GM04504 (cell line): Measurements from ENCODE around the gene DHX30.
"Not testable (repeated sequence)": the region's sequence is repeated elsewhere in the genome, so short reads cannot be mapped to it uniquely, and the experiment has no call there.

ENCODE experiments used
- DNase-seq: peaks from one replicate; pipeline ENCODE4 v3.0.0-alpha.2; 2012; ENCODE audit warnings: low read depth

The DHX30 gene

DNA sequence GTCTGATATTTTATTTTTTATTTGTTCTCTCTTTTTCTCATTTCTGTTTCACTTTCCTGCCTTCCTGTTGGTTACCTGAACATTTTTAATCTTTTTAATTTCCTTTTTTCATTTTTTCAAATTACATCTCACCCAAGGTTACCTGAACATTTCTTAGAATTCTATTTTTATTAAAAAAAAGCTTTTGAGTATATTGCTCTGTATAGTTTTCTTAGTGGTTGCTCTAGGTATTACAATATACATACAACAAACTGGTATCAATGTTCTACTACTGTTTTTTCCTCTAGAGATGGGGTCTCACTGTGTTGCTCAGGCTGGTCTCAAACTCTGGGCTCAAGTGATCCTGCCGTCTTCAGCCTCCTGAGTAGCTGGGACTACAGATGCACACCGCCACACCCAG, 79.4 kb downstream of the DHX30 start:
- no peak for DNase-seq

DNA sequence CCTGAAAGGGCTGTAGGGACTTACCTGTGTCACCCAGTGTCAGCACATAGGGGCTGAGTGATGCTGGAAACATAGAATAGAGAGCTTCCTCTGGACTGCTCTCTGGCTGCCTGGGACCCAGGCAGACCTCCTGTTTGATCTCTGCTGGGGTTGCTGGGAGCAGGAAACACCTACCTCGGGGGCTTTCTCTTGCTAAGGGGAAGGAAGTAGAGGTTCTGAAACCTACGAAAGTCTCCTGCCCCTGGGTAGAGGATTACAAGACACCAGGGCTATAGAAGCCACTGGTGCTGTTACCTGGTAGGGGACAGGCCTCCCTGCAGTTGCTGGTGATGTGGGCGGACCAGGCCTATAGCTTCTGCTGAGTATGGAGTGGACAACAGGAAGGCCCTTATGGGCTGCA, 81.7 kb downstream of the DHX30 start:
- DNase-seq, result no peak

DNA sequence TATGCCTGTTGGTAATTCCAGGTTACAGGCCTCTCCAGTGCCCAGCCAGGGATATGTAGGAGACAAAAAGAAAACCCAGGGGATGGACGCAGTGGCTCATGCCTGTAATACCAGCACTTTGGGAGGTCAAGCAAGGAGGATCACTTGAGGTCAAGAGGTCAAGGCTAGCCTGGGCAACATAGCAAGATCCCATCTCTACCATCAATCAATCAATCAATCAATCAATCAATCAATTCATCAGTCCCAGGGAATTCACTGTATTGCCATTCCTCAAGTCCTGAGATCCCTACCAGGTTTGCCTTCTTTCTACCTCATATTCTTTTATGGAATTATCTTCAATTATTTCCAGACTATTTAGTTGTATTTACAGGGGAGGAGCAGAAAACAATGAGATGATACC, 82.2 kb downstream of the DHX30 start:
- DNase-seq, result no peak

GRCh38 chr3:47887991-47888390, 85.1 kb downstream of the DHX30 start:
- not testable (repeated sequence) for DNase-seq

- DNase-seq, result no peak
These were observed 86.2 kb downstream of the DHX30 start for GRCh38 chr3:47888986-47889757.

- no peak for DNase-seq
These were observed 87.3 kb downstream of the DHX30 start for GRCh38 chr3:47890126-47890827.

- DNase-seq, result no peak
These were observed 88.1 kb downstream of the DHX30 start for GRCh38 chr3:47890828-47891612.

- DNase-seq, result no peak
These were observed 88.7 kb downstream of the DHX30 start for GRCh38 chr3:47891613-47892005.

- DNase-seq, result no peak
These were observed 89.5 kb downstream of the DHX30 start for GRCh38 chr3:47892286-47893040.

GRCh38 chr3:47895241-47895640, 92.3 kb downstream of the DHX30 start:
- no peak for DNase-seq

DNA sequence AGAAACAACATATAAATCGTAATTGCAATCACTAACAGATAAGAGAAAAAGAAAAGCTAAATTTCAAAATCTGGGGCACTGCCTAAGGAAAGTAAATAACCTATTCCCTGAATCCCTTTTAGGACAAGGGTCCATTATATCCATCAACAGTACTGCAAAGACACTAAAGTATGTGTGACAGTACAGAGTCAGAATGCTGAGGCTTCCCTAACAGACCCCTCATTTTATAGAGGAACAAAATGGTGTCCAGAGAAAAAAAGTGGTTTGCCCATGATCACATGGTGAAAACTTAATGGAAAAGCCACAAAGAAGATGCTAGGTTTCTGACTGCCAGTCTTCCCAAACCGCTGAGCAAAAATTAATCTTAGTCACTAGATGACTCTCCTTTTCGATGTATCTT, 93.8 kb downstream of the DHX30 start:
- DNase-seq, result no peak

DNA sequence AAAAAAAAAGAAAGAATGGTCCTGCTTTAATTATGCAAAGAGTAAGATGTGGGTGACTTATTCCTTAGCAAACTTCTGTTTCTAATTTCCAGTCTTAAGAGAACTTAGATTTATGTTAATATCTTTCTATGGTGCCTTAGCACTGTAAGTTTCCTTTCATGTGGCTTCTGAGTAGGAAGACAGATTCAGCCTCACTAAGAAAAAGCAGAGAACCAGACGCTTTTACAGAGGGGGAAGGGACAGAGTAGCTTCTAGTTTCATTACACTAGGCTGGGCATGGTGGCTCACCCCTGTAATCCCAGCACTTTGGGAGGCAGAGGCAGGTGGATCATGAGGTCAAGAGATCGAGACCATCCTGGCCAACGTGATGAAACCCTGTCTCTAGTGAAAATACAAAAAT, 95.0 kb downstream of the DHX30 start:
- no peak for DNase-seq

DNA sequence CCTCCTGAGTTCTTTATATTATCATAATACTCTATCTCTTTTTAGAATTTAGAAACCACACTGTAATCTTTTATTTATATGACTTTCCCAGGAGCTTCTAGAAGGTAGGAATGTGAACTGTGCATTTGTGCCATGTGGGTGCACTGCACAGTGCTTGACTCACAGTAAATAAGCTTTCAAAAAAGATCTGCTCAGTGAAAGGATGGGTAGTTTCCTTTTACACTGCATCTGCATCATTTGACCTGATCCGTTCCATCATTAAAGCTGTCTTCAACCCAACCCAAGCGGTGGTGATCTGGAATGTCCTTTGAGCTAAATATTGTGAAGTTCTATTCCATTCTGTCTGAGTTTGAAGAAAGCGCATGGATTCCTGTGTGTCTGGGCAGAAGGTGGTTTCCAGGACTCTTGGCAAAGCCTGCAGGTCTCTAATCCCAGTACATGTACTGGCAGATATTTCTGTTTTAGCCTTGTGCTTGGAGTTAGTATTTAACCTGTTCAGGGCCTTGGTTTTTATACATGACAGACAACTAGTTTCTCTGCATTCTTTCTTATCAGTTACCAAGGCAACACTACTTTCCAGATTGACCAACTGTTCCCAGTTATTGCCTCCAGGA, 96.7 kb downstream of the DHX30 start:
- no peak for DNase-seq
